Spleen (tissue), 7 donors: ENCODE measurements around the gene BCAR3.

ENCODE experiments used
- POLR2A ChIP-seq, 3 donors: fragments of 450-650 bp; IDR thresholded peaks; one replicate each; pipeline ENCODE4 v1.5.1; 2017; ENCODE audit warnings: antibody characterized with exemption in 3 of 3, mild to moderate bottlenecking in 1 of 3
- TF ChIP-seq, protein P1 (sequence below), 11 experiments: fragments of 200-600 bp in 7 of 11; fragments of 450-650 bp in 4 of 11; sonication (generic) in 4 of 11; IDR thresholded peaks in 8 of 11; conservative IDR thresholded peaks in 3 of 11; 1 replicate in 7 of 11; 2 replicates in 4 of 11; pipeline versions ENCODE4 v1.4.0 to v1.8.0; 2016 to 2021; ENCODE audit warnings: antibody characterized with exemption in 11 of 11, inconsistent platforms in 4 of 11, mild to moderate bottlenecking in 1 of 11
- donor health status: DM: no; HTN: no; CAD: no; lungs with moderate emphysema.
- donor health status: DM: no; HTN: no; CAD: no.
- donor health status: DM: no; HTN: no; CAD: no.

DNA sequence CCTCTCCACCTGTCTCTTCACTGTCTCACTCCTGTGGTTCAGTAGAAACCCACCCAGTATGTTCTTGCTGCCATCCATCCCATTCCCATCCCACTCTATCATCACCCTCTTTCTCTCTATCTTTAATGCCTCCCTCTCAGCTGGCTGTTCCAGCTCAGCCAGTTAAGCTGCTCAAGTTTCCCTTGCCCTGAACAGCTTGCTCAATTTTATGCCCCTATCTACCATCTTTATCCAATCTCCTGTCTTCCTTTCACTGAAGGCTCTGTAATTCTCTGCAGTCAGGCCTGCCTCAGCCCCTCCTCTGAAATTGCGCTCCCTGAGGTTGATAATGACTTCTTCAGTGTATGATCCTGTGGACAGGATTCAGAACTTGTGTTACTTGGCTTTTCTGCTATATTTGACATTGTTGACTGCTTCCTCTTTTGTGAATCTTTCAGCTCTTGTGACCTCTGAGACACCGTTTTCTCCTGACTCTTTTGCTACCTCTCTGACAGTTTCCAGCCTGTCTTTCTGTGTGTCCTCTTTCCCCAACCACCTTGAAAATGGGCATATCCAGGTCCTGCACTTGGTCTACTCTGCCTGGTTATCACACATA is 13.9 kb upstream of the BCAR3 start:
- no peak for TF ChIP-seq POLR2A (IDR thresholded peaks at IDR 0.05)
- TF ChIP-seq, protein P1, sequence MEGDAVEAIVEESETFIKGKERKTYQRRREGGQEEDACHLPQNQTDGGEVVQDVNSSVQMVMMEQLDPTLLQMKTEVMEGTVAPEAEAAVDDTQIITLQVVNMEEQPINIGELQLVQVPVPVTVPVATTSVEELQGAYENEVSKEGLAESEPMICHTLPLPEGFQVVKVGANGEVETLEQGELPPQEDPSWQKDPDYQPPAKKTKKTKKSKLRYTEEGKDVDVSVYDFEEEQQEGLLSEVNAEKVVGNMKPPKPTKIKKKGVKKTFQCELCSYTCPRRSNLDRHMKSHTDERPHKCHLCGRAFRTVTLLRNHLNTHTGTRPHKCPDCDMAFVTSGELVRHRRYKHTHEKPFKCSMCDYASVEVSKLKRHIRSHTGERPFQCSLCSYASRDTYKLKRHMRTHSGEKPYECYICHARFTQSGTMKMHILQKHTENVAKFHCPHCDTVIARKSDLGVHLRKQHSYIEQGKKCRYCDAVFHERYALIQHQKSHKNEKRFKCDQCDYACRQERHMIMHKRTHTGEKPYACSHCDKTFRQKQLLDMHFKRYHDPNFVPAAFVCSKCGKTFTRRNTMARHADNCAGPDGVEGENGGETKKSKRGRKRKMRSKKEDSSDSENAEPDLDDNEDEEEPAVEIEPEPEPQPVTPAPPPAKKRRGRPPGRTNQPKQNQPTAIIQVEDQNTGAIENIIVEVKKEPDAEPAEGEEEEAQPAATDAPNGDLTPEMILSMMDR (IDR thresholded peaks at IDR 0.05 in 8 of 11, conservative IDR thresholded peaks at IDR 0.05 in 3 of 11) = no peak
